OCI-LY7 (cell line): ENCODE data around the gene CACNA1B. TPM values are rescaled to one million over a fixed set of nuclear protein-coding genes. Genes with fewer than 3 reads are reported as not detected.

Source experiments
- BruUV-seq: library from RNA; stranded (reverse); fragments of 400-500 nt; replicated peaks from 2 replicates; lab custom pipeline; 2021; lab: Mats Ljungman, UMichigan
- CTCF ChIA-PET: fragments of 300-600 bp; sonication (Branson Sonifier 250); formaldehyde crosslinking; loops from one replicate; lab custom pipeline; 2022; ENCODE audit warnings: antibody characterized with exemption; ENCODE audit not compliant: unreplicated experiment; lab: Charles Lee
- POLR2A ChIA-PET: fragments of 300-600 bp; sonication (Branson Sonifier 250); formaldehyde crosslinking; loops from one replicate; lab custom pipeline; 2022; ENCODE audit warnings: antibody characterized with exemption; lab: Charles Lee
- DNase-seq: peaks from one replicate; pipeline ENCODE4 v3.0.0-alpha.2; 2015; ENCODE audit warnings: low spot score
- H2AFZ ChIP-seq: fragments of 200-600 bp; sonication (generic), shearing (Covaris generic); 2 replicates; pipeline ENCODE4 v1.6.1; 2014; ENCODE audit warnings: mild to moderate bottlenecking, antibody characterized with exemption, low read length, moderate library complexity
- H3K27ac ChIP-seq: fragments of 200-600 bp; sonication (generic); 2 replicates; pipeline ENCODE4 v1.5.1; 2014; ENCODE audit warnings: mixed run types, low read depth, mild to moderate bottlenecking, moderate library complexity, low read length, inconsistent platforms; ENCODE audit not compliant: poor library complexity, severe bottlenecking
- H3K36me3 ChIP-seq: fragments of 200-600 bp; sonication (generic); 2 replicates; pipeline ENCODE4 v1.6.1; 2014; ENCODE audit warnings: mild to moderate bottlenecking, antibody characterized with exemption, low read length, moderate library complexity, mixed read lengths; ENCODE audit not compliant: insufficient read depth
- H3K4me1 ChIP-seq: fragments of 200-600 bp; sonication (generic); 2 replicates; pipeline ENCODE4 v1.5.1; 2014; ENCODE audit warnings: mild to moderate bottlenecking, low read length; ENCODE audit not compliant: insufficient read depth, poor library complexity, severe bottlenecking
- H3K4me2 ChIP-seq: fragments of 200-600 bp; sonication (generic); 2 replicates; pipeline ENCODE4 v1.6.1; 2014; ENCODE audit warnings: mild to moderate bottlenecking, low read length
- H3K4me3 ChIP-seq: fragments of 200-600 bp; sonication (generic); 2 replicates; pipeline ENCODE4 v1.5.1; 2014; ENCODE audit warnings: mild to moderate bottlenecking, low read depth, low read length; ENCODE audit not compliant: poor library complexity, severe bottlenecking
- H3K79me2 ChIP-seq: fragments of 200-600 bp; sonication (generic); 2 replicates; pipeline ENCODE4 v1.6.1; 2016; ENCODE audit warnings: low read depth, mild to moderate bottlenecking, low read length, moderate library complexity, mixed read lengths; ENCODE audit not compliant: insufficient read depth
- H3K9me2 ChIP-seq: fragments of 200-600 bp; sonication (generic); 2 replicates; pipeline ENCODE4 v1.6.1; 2016; ENCODE audit warnings: mild to moderate bottlenecking, low read length, mixed read lengths; ENCODE audit not compliant: insufficient read depth
- H3K9me3 ChIP-seq: fragments of 200-600 bp; sonication (generic); 2 replicates; pipeline ENCODE4 v1.6.1; 2014; ENCODE audit warnings: mild to moderate bottlenecking, mixed run types, low read length, mixed read lengths
- H4K20me1 ChIP-seq: fragments of 200-600 bp; sonication (generic); 2 replicates; pipeline ENCODE4 v1.6.1; 2014; ENCODE audit warnings: mild to moderate bottlenecking, antibody characterized with exemption, low read length, moderate library complexity, mixed read lengths; ENCODE audit not compliant: insufficient read depth
- EZH2phosphoT487 ChIP-seq: fragments of 200-600 bp; sonication (generic); IDR thresholded peaks from 2 replicates; pipeline ENCODE4 v1.6.1; 2018; ENCODE audit warnings: low read depth, borderline replicate concordance, mild to moderate bottlenecking, mixed run types, antibody characterized with exemption, low read length, moderate library complexity, mixed read lengths
- intact Hi-C: fragments of 100-400 bp; cut with micrococcal nuclease; formaldehyde crosslinking; loops from one replicate; pipeline ENCODE4 v1.10.0; 2022; ENCODE audit not compliant: unreplicated experiment
- total RNA-seq, 2 experiments: library from RNA; depleted of rRNA in 1 of 2; stranded (reverse); fragments of >200 nt in 1 of 2; shearing (Covaris generic) in 1 of 2; gene quantifications; 2 replicates each; pipeline ENCODE4 v1.2.3, GENCODE V29; 2014 to 2022
- TF ChIP-seq, protein P1 (sequence below): fragments of 200-600 bp; sonication (generic); conservative IDR thresholded peaks from 2 replicates; pipeline ENCODE4 v1.5.1; 2014; ENCODE audit warnings: mild to moderate bottlenecking, antibody characterized with exemption, low read length, moderate library complexity, mixed read lengths

CACNA1B gene
- total RNA-seq, 2 experiments from 2014 or later, result not detected

- BruUV-seq, result no TSS peak
- intact Hi-C loops, result no loop called here
- no peak overlapping the region for H2AFZ ChIP-seq
- no peaks in the 10 kb centered on the region for H3K79me2 ChIP-seq
- H3K9me2 ChIP-seq, result no peaks in the 10 kb centered on the region
- POLR2A ChIA-PET, result no interaction called here
- no peaks in the 10 kb centered on the region for H3K9me3 ChIP-seq
- TF ChIP-seq EZH2phosphoT487, result no peak
- TF ChIP-seq, protein P1, sequence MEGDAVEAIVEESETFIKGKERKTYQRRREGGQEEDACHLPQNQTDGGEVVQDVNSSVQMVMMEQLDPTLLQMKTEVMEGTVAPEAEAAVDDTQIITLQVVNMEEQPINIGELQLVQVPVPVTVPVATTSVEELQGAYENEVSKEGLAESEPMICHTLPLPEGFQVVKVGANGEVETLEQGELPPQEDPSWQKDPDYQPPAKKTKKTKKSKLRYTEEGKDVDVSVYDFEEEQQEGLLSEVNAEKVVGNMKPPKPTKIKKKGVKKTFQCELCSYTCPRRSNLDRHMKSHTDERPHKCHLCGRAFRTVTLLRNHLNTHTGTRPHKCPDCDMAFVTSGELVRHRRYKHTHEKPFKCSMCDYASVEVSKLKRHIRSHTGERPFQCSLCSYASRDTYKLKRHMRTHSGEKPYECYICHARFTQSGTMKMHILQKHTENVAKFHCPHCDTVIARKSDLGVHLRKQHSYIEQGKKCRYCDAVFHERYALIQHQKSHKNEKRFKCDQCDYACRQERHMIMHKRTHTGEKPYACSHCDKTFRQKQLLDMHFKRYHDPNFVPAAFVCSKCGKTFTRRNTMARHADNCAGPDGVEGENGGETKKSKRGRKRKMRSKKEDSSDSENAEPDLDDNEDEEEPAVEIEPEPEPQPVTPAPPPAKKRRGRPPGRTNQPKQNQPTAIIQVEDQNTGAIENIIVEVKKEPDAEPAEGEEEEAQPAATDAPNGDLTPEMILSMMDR, result no peak
- no peak overlapping the region for H3K4me3 ChIP-seq
- no peaks in the 10 kb centered on the region for H3K36me3 ChIP-seq
- DNase-seq, result no peak
- H3K4me2 ChIP-seq, result no peak overlapping the region
- H4K20me1 ChIP-seq, result no peaks in the 10 kb centered on the region
- no peaks in the 10 kb centered on the region for H3K4me1 ChIP-seq
- CTCF ChIA-PET, result no interaction called here
- no peak overlapping the region for H3K27ac ChIP-seq
Measured at GRCh38 chr9:137967280-137967953, 89.8 kb downstream of the CACNA1B start.

DNA sequence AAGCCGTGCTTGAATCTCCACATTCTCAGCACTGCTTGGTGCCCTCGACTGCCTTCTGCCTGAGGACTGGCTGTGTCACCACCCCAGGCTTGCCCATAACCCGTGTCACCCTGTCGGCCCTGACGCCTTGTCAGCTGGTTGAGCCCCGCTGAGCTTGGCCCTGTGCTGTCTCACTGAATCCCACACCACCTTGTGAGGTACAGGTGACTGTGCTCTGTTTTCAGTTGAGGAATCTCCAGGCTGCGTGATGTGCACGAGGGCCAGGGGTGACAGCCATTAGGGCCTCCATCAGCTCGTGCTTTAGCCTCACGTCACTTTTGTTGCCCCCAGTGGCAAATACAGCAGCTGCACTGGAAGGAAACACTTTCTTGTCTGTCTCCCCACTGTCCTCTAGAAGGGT is 90.7 kb downstream of the CACNA1B start:
- POLR2A ChIA-PET, result interaction anchor here (0.7 kb wide), 1 partner anchor 51 kb away, joined by 3 read pairs; no protein-coding TSS in a partner anchor
- H3K79me2 ChIP-seq, result no peaks in the 10 kb centered on the region
- DNase-seq, result peak; percentile 11
- CTCF ChIA-PET, result no interaction called here
- intact Hi-C loops, result no loop called here
- no TSS peak for BruUV-seq
- TF ChIP-seq, protein P1, result peak; percentile 45; the same call in 1 of the 2 replicates
- no peak for TF ChIP-seq EZH2phosphoT487
- no peak overlapping the region for H3K4me3 ChIP-seq
- H3K9me3 ChIP-seq, result no peaks in the 10 kb centered on the region
- H4K20me1 ChIP-seq, result no peaks in the 10 kb centered on the region
- no peaks in the 10 kb centered on the region for H3K4me1 ChIP-seq
- H3K9me2 ChIP-seq, result no peaks in the 10 kb centered on the region
- no peaks in the 10 kb centered on the region for H3K36me3 ChIP-seq
- H2AFZ ChIP-seq, result no peak overlapping the region
- H3K27ac ChIP-seq, result no peak overlapping the region
- no peak overlapping the region for H3K4me2 ChIP-seq

GRCh38 chr9:137969008-137969407 is 91.4 kb downstream of the CACNA1B start:
- DNase-seq, result no peak
- Histone ChIP-seq H3K4me3 (no peak overlapping the region), H3K79me2 (no peaks in the 10 kb centered on the region), H3K9me2 (no peaks in the 10 kb centered on the region), H4K20me1 (no peaks in the 10 kb centered on the region), H3K4me2 (no peak overlapping the region), H3K36me3 (no peaks in the 10 kb centered on the region), H2AFZ (no peak overlapping the region), H3K27ac (no peak overlapping the region), H3K4me1 (no peaks in the 10 kb centered on the region), H3K9me3 (no peaks in the 10 kb centered on the region)
- ChIA-PET CTCF (no interaction called here), POLR2A (interaction anchor here (0.7 kb wide), 1 partner anchor 52 kb away, joined by 3 read pairs; no protein-coding TSS in a partner anchor)
- BruUV-seq, result no TSS peak
- TF ChIP-seq, protein P1, result no peak
- no peak for TF ChIP-seq EZH2phosphoT487
- intact Hi-C loops, result no loop called here
